Brain microvascular endothelial cell (primary cell): Measurements from ENCODE around the gene TMEM212.

Experiments used
- DNase-seq: peaks from one replicate; pipeline ENCODE4 v3.0.0-alpha.2; 2020
- H3K27ac ChIP-seq: fragments of 250-450 bp; sonication (Bioruptor Pico); 2 replicates; pipeline ENCODE4 v1.5.1; 2020; ENCODE audit warnings: mild to moderate bottlenecking, moderate library complexity
- H3K27me3 ChIP-seq: fragments of 250-450 bp; sonication (Bioruptor Pico); replicated peaks from 2 replicates; pipeline ENCODE4 v1.5.1; 2020; ENCODE audit warnings: mild to moderate bottlenecking
- H3K36me3 ChIP-seq: fragments of 250-450 bp; sonication (Bioruptor Pico); replicated peaks from 2 replicates; pipeline ENCODE4 v1.5.1; 2020; ENCODE audit warnings: mild to moderate bottlenecking
- H3K4me3 ChIP-seq: 2 replicates; pipeline ENCODE4 v1.5.1; 2011; ENCODE audit warnings: low read depth, mild to moderate bottlenecking, control low read depth, low read length, moderate library complexity
- in situ Hi-C: cut with HindIII; loops from 2 replicates; pipeline ENCODE4 v1.10.0; 2017; ENCODE audit warnings: low sequenced_read_pairs, low pct_ligation_motif_present
- TF ChIP-seq, protein P1 (sequence below): IDR thresholded peaks from 2 replicates; pipeline ENCODE4 v1.5.1; 2011; ENCODE audit warnings: low read depth, mild to moderate bottlenecking, moderate library complexity, low read length, control low read depth, inconsistent platforms; ENCODE audit errors: missing control alignments

Gene TMEM212

DNA sequence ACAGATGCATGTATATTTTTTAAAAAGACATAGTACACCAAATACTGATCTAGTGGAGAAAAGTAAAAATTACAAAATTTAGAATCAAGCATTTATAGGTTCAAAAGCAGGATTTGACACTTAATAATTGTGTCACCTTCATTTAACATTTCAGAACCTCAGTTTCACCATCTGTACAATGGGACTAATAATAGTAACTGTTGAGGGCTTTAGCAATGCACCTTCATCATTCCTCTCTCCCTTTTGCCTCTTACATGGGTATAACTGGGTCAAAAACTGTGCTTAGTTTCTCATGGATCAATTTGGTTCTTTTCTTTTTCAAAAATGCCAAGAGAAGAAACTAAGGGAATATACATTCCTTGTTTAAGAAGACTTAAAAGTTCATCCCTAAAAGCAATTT is 5.5 kb upstream of the TMEM212 start:
- no peak for DNase-seq
- in situ Hi-C loops = no loop called here

DNA sequence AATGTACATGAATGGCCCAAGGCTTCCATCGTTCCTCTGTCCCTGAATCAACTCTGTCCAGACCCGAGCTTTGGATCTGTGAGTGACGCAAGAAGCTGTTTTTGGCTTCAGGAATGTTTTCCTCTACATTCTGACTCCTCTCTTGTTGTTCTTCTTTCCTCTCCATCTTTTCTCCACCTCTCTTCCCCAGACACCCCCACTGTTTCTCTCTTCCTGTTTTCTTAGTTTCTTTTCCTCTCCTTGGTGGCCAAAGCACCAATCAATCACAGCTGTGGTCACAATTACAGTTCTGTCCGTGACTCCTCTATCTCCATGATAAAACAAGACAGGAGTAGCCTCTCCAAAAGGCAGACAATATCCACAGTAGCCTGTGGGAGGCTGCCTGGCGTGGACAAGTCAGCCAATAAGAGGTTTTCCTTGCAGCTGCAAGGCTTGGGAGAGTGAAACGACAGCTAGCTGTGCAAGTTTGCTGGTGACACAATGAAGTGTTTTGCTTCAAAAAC is 4.9 kb upstream of the TMEM212 start:
- in situ Hi-C loops = no loop called here
- TF ChIP-seq, protein P1, sequence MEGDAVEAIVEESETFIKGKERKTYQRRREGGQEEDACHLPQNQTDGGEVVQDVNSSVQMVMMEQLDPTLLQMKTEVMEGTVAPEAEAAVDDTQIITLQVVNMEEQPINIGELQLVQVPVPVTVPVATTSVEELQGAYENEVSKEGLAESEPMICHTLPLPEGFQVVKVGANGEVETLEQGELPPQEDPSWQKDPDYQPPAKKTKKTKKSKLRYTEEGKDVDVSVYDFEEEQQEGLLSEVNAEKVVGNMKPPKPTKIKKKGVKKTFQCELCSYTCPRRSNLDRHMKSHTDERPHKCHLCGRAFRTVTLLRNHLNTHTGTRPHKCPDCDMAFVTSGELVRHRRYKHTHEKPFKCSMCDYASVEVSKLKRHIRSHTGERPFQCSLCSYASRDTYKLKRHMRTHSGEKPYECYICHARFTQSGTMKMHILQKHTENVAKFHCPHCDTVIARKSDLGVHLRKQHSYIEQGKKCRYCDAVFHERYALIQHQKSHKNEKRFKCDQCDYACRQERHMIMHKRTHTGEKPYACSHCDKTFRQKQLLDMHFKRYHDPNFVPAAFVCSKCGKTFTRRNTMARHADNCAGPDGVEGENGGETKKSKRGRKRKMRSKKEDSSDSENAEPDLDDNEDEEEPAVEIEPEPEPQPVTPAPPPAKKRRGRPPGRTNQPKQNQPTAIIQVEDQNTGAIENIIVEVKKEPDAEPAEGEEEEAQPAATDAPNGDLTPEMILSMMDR = peak; percentile 29
- DNase-seq = peak; percentile 91
- Histone ChIP-seq H3K27me3 (no peaks in the 10 kb centered on the region), H3K27ac (peak overlapping the region; percentile 94), H3K36me3 (no peaks in the 10 kb centered on the region), H3K4me3 (peak overlapping the region; percentile 33)

More for the DNA sequence above, 5.5 kb upstream of the TMEM212 start:
- Histone ChIP-seq H3K4me3 (no peak overlapping the region), H3K27ac (peak overlapping the region; percentile 94), H3K36me3 (no peaks in the 10 kb centered on the region), H3K27me3 (no peaks in the 10 kb centered on the region)
- TF ChIP-seq, protein P1 = no peak

DNA sequence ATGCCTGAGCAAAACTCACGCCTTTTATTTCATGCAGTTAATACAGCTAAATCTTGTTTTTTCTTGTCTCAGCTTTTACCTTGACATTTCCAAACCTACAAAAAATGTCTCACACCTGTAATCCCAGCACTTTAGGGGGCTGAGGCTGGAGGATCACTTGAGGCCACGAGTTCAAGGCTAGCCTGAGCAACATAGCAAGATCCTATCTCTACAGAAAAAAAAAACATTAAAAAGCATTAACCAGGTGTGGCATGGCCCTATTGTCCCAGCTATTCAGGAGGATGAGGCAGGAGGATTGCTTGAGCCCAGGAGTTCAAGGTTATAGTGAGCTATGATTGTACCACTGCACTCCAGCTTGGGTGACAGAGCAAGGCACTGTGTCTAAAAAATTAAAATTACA is 3.9 kb upstream of the TMEM212 start:
- Histone ChIP-seq H3K36me3 (no peaks in the 10 kb centered on the region), H3K4me3 (no peak overlapping the region), H3K27me3 (no peaks in the 10 kb centered on the region), H3K27ac (peak overlapping the region; percentile 94)
- DNase-seq = no peak
- in situ Hi-C loops = no loop called here
- TF ChIP-seq, protein P1 = no peak

DNA sequence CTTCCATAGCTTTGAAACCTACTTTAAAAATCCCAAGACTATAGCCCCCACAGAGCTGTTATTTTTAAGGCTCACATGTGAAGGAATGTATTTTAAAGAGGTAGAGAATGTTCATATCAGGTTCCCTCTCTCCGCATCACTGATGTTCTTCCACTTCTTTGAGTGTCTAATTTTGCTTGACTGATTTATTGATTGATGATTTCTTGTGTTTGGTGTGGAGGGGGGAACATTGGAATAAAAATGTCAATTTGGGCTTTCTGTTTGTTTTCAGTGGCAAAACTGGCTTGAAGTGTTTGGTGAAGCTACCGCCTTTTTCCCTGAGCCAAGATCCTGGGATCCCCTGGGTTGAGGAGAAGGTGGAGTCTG is 2.7 kb upstream of the TMEM212 start:
- Histone ChIP-seq H3K27ac (no peak overlapping the region), H3K27me3 (no peaks in the 10 kb centered on the region), H3K4me3 (no peak overlapping the region), H3K36me3 (no peaks in the 10 kb centered on the region)
- in situ Hi-C loops = no loop called here
- DNase-seq = no peak
- TF ChIP-seq, protein P1 = no peak

DNA sequence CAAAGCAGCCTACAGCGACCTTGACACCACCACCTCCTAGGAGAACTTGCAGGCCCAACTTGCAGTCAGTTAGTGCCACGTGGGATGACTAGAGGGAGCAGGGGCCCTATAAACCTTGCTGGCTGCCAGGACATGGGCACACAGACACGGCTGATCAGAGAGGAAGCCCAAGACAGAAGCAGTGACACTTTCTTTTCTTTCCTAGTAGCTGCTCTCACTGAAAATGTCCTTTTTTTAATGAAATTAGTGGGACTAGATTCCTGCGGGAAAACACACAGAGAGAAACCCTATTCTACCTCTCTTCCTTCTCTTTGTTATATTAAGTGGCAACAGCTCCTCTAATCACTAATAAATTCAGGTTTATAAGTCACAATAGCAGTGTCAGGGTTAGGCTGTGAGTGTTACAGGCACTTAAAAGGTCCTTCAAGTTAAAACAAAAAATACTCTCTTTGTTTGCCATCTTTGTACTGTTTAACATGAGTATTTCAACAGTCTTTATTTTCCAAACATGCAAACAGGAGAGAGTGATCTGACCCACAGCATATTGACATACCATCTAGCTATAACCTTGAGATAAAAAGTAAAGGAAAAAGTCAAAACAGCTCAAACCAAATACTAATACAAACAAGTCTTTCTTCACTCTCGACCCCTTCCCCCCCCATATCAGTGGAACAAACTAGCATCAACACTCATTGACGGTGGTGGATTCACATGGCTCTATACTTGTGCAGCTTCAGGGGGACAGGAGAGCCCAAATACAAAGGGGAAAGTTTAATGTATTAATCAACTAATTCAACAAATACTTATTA is 2.1 kb upstream of the TMEM212 start:
- in situ Hi-C loops = no loop called here
- no peaks in the 10 kb centered on the region for H3K27me3 ChIP-seq

More for the DNA sequence above, 2.1 kb upstream of the TMEM212 start:
- Histone ChIP-seq H3K36me3 (no peaks in the 10 kb centered on the region), H3K27ac (peak overlapping the region; percentile 24), H3K4me3 (no peak overlapping the region)
- DNase-seq = no peak
- TF ChIP-seq, protein P1 = no peak
